ENCODE results near the gene MRPS18C. TPM values are rescaled to one million over a fixed set of nuclear protein-coding genes. Genes with fewer than 3 reads are reported as not detected.

Gene MRPS18C
- 13.7 and 21.8 TPM in 2 replicates for total RNA-seq

GRCh38 chr4:83455281-83456183, at the start of gene MRPS18C, which contains the start of gene HELQ:
MRPS18C (plus strand) TSS chr4:83456058; CDS start chr4:83456078, 20 bp downstream.
HELQ (minus strand) TSS chr4:83455823; CDS start chr4:83455693, 130 bp downstream.

GRCh38 chr4:83484500-83485461, 28.9 kb downstream of the MRPS18C start, which contains the start of gene ABRAXAS1:
ABRAXAS1 (minus strand) TSS chr4:83485100; CDS start chr4:83485072, 28 bp downstream.

Other genes with a start within 250 kb of the MRPS18C start
- 16.7 and 17.7 TPM in 2 replicates for gene COQ2, start 171.3 kb upstream of the MRPS18C start, total RNA-seq
- 3.3 and 6.7 TPM in 2 replicates for gene HPSE, start 121.2 kb upstream of the MRPS18C start, total RNA-seq
- 13.7 and 15.0 TPM in 2 replicates for gene HELQ, start 235 bp upstream of the MRPS18C start, total RNA-seq
- 12.0 and 13.7 TPM in 2 replicates for gene ABRAXAS1, start 29.0 kb downstream of the MRPS18C start, total RNA-seq
- gene GPAT3, start 80.0 kb downstream of the MRPS18C start, total RNA-seq: 2.6 and 6.7 TPM in 2 replicates